SH-SY5Y (cell line): ENCODE results near the gene EHD3.

Experiments
- GATA2 ChIP-seq: IDR thresholded peaks from 2 replicates; pipeline ENCODE4 v1.6.1; 2011; ENCODE audit warnings: mild to moderate bottlenecking, low read depth, low read length
- GATA3 ChIP-seq: IDR thresholded peaks from 2 replicates; pipeline ENCODE4 v1.6.1; 2011; ENCODE audit warnings: low read depth, mild to moderate bottlenecking, low read length, moderate library complexity

The EHD3 gene

DNA sequence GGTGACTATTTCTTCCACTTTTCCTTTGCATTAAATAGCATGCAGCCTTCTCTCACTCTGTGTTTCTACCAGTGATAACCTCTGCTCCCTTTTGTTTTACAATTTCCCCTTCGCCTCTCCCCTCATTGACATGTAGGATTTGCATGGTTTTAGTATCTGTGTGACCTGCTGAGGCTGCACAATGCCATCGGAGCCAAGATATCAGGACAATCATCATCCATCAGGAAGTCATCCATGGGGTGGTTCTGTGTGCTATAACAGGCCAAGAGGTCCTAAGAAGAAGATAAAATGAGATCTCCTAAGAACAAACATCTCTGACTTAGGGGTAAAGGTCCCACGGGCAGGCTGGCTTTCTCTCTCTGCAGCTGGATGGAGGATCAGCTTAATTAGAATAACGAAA is 65.6 kb downstream of the EHD3 start:
- no peak for TF ChIP-seq GATA2
- no peak for TF ChIP-seq GATA3

DNA sequence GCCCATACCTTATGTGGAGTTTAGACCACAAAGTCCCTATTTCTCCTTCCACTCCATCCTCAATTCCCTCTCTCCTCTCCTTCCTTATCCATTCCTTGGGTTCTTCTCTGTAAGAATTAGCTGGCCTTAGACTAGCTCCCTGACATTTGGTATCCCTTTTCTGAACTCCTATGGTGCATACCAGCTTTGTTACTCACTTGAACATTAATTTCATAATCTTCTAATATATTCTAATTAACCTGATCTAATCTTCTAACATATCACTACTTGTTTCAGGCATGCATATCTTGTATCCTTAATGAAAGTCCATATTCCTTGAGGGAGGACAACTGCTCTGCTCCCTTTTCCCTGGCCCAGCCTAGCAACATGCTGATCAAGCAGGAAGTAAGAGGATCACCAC is 66.4 kb downstream of the EHD3 start:
- TF ChIP-seq GATA2 (no peak), GATA3 (no peak)

DNA sequence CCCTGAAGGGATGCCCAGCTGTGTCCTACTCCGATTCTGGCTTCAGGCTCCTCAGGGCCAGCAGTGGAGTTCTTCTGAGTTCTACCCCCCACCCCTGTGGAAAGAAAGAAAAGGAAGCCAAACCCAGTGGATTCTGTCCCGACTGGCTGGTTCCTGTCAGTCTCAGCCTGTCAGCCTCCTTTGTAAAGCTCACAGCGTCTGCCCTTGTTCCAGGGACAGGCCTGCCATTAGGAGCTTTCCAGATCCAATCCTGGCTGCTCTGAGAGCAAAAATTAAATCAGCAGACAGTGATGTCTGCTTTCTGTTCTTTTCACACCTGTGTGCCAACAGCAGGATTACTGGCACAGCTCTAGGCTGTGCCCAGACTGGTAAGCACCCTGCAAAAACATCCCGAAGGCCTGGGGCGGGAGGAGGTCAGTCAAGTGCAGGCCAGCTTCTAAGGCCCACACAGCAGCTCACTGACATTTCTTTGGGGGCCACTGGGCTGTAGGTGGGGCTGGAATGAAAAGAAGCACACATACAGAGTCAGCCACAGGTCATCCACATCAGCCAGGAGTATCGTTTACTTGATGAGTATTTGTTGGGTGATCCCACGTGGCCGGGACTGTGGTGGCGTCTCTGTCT is 69.1 kb downstream of the EHD3 start:
- TF ChIP-seq GATA2 (no peak), GATA3 (no peak)

DNA sequence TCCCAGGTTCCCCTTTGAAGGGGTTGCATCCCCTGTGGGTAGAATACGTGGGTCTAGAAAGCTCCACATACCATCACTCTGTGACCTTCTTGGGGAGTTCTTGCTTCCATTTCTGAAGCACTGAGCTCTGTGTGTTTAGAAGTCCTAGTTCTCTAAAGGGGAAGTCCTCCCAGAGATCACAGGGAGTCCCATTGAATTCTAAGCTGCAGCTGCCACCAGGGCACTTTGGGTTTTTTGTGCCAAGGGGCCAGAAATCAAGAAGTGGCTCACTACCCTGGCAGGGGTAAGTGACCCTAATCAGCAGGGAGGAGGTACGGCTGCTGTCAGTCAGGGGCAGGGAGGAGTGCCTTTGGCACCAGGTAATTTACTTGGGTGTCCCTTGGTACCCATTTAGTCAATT is 70.9 kb downstream of the EHD3 start:
- TF ChIP-seq GATA3, result no peak
- no peak for TF ChIP-seq GATA2

DNA sequence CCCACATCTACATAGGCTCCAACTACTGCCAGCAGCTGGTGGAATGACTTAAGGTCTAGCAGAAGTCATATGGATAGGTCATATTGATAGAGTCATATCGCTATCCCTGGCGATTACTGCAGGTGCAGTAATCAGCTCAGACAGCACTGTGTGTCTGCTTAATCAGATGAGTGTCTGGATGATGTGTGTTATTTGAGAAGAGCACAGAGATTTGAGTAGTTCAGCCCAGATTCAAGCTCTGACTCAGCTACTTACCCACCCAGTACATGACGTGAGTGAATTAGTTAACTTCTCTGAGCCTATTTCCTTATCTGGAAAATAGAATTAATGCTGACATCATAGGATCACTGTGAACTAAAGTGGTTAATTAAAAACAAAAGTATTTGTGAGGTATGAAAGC is 78.9 kb downstream of the EHD3 start:
- TF ChIP-seq GATA2 (no peak), GATA3 (no peak)

DNA sequence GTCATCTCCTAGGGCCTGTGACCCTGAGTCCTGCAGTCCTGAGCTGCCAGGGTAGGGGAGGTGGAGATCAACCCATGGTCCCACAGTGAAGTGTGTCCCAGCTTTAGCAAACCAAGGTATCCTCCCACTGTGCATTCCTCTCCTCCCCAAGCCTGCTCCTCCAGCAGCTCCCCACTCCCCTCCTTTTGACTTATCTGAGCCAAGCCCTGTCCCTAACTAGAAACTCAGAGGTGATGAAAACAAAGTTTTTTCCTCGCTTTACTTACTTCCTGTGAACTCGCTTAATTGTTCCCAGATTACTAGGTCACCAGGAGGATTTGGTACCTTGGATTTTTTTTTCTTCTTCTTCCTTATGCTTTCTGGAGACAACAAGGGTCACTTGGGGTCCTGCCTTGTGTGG is 80.8 kb downstream of the EHD3 start:
- no peak for TF ChIP-seq GATA3
- TF ChIP-seq GATA2, result no peak

DNA sequence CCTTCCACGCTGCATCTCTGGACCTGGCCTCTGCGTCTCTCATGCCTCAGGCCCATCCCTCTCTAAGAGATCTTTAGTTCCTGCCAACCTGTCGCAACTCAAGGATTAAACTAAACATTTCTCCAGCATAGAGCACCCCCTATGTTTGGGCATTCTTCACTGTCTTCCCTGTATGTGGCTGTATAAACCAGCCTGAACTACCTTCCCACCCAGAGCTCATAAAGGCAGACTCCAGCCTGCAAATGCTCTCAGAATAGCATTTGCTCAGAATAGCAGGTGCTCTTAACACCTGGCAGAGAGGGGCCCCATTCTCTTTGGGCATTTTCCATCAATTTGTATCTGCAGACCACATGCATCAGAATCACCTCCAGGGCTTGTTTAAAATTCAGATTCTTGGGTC is 83.4 kb downstream of the EHD3 start:
- TF ChIP-seq GATA2 (no peak), GATA3 (no peak)

DNA sequence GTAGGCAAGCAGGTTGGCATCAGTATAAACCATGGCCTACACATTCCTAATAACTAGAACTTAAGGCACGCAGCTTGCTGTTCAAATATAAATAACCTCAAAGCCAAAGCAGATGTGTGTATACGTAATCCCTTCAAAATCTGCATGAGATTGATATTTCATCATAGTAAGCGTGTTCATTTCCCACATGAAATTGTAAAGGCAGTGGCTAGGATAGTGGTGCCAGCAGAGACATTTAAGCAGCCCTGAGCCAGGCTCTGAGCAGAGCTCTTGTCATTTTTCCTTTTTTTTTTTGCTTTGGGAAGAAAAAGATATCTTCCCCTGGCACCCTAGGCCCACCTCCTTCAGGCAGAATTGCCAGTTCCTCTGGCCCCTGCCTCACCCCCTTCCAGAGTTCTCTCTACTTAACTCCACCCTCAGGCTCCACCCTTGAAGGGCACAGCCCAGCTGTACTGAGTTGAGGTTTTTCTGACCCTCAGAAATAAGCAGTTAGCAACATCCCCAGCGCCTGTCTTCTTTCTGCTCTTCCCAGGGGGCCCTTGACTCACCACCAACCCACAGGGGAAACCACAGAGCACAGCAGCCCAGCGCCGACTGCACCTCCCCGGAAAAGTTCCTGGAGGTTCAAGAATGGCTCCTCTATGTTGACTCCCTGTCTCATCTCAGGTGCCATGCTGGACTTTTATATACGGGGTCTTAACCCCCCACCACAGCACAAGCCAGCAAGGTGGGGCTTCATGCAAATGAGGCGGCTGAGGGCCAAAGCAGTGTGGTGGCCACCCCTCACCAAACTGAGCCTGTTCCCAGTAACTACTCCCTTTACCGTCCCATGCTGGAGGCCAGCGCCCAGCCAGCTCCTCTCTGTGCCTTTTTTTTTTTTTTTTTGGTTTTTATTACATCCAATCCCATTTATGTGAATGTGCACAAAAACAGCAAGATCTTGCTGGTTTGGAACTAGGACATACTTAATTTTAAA is 84.7 kb downstream of the EHD3 start:
- TF ChIP-seq GATA3 (no peak), GATA2 (no peak)
